OCI-LY7 (cell line): Measurements from ENCODE around the gene TM4SF4. TPM values are rescaled to one million over a fixed set of nuclear protein-coding genes. Genes with fewer than 3 reads are reported as not detected.

Experiments used
- BruUV-seq: library from RNA; stranded (reverse); fragments of 400-500 nt; replicated peaks from 2 replicates; lab custom pipeline; 2021; lab: Mats Ljungman, UMichigan
- CTCF ChIA-PET: fragments of 300-600 bp; sonication (Branson Sonifier 250); formaldehyde crosslinking; loops from one replicate; lab custom pipeline; 2022; ENCODE audit warnings: antibody characterized with exemption; ENCODE audit not compliant: unreplicated experiment; lab: Charles Lee
- POLR2A ChIA-PET: fragments of 300-600 bp; sonication (Branson Sonifier 250); formaldehyde crosslinking; loops from one replicate; lab custom pipeline; 2022; ENCODE audit warnings: antibody characterized with exemption; lab: Charles Lee
- DNase-seq: peaks from one replicate; pipeline ENCODE4 v3.0.0-alpha.2; 2015; ENCODE audit warnings: low spot score
- H2AFZ ChIP-seq: fragments of 200-600 bp; sonication (generic), shearing (Covaris generic); 2 replicates; pipeline ENCODE4 v1.6.1; 2014; ENCODE audit warnings: mild to moderate bottlenecking, antibody characterized with exemption, low read length, moderate library complexity
- H3K27ac ChIP-seq: fragments of 200-600 bp; sonication (generic); 2 replicates; pipeline ENCODE4 v1.5.1; 2014; ENCODE audit warnings: mixed run types, low read depth, mild to moderate bottlenecking, moderate library complexity, low read length, inconsistent platforms; ENCODE audit not compliant: poor library complexity, severe bottlenecking
- H3K36me3 ChIP-seq: fragments of 200-600 bp; sonication (generic); 2 replicates; pipeline ENCODE4 v1.6.1; 2014; ENCODE audit warnings: mild to moderate bottlenecking, antibody characterized with exemption, low read length, moderate library complexity, mixed read lengths; ENCODE audit not compliant: insufficient read depth
- H3K4me1 ChIP-seq: fragments of 200-600 bp; sonication (generic); 2 replicates; pipeline ENCODE4 v1.5.1; 2014; ENCODE audit warnings: mild to moderate bottlenecking, low read length; ENCODE audit not compliant: insufficient read depth, poor library complexity, severe bottlenecking
- H3K4me2 ChIP-seq: fragments of 200-600 bp; sonication (generic); 2 replicates; pipeline ENCODE4 v1.6.1; 2014; ENCODE audit warnings: mild to moderate bottlenecking, low read length
- H3K4me3 ChIP-seq: fragments of 200-600 bp; sonication (generic); 2 replicates; pipeline ENCODE4 v1.5.1; 2014; ENCODE audit warnings: mild to moderate bottlenecking, low read depth, low read length; ENCODE audit not compliant: poor library complexity, severe bottlenecking
- H3K79me2 ChIP-seq: fragments of 200-600 bp; sonication (generic); 2 replicates; pipeline ENCODE4 v1.6.1; 2016; ENCODE audit warnings: low read depth, mild to moderate bottlenecking, low read length, moderate library complexity, mixed read lengths; ENCODE audit not compliant: insufficient read depth
- H3K9me2 ChIP-seq: fragments of 200-600 bp; sonication (generic); 2 replicates; pipeline ENCODE4 v1.6.1; 2016; ENCODE audit warnings: mild to moderate bottlenecking, low read length, mixed read lengths; ENCODE audit not compliant: insufficient read depth
- H3K9me3 ChIP-seq: fragments of 200-600 bp; sonication (generic); 2 replicates; pipeline ENCODE4 v1.6.1; 2014; ENCODE audit warnings: mild to moderate bottlenecking, mixed run types, low read length, mixed read lengths
- H4K20me1 ChIP-seq: fragments of 200-600 bp; sonication (generic); 2 replicates; pipeline ENCODE4 v1.6.1; 2014; ENCODE audit warnings: mild to moderate bottlenecking, antibody characterized with exemption, low read length, moderate library complexity, mixed read lengths; ENCODE audit not compliant: insufficient read depth
- EZH2phosphoT487 ChIP-seq: fragments of 200-600 bp; sonication (generic); IDR thresholded peaks from 2 replicates; pipeline ENCODE4 v1.6.1; 2018; ENCODE audit warnings: low read depth, borderline replicate concordance, mild to moderate bottlenecking, mixed run types, antibody characterized with exemption, low read length, moderate library complexity, mixed read lengths
- intact Hi-C: fragments of 100-400 bp; cut with micrococcal nuclease; formaldehyde crosslinking; loops from one replicate; pipeline ENCODE4 v1.10.0; 2022; ENCODE audit not compliant: unreplicated experiment
- total RNA-seq, 2 experiments: library from RNA; depleted of rRNA in 1 of 2; stranded (reverse); fragments of >200 nt in 1 of 2; shearing (Covaris generic) in 1 of 2; gene quantifications; 2 replicates each; pipeline ENCODE4 v1.2.3, GENCODE V29; 2014 to 2022
- TF ChIP-seq, protein P1 (sequence below): fragments of 200-600 bp; sonication (generic); conservative IDR thresholded peaks from 2 replicates; pipeline ENCODE4 v1.5.1; 2014; ENCODE audit warnings: mild to moderate bottlenecking, antibody characterized with exemption, low read length, moderate library complexity, mixed read lengths

TM4SF4 gene
- total RNA-seq, 2 experiments from 2014 or later: not detected

DNA sequence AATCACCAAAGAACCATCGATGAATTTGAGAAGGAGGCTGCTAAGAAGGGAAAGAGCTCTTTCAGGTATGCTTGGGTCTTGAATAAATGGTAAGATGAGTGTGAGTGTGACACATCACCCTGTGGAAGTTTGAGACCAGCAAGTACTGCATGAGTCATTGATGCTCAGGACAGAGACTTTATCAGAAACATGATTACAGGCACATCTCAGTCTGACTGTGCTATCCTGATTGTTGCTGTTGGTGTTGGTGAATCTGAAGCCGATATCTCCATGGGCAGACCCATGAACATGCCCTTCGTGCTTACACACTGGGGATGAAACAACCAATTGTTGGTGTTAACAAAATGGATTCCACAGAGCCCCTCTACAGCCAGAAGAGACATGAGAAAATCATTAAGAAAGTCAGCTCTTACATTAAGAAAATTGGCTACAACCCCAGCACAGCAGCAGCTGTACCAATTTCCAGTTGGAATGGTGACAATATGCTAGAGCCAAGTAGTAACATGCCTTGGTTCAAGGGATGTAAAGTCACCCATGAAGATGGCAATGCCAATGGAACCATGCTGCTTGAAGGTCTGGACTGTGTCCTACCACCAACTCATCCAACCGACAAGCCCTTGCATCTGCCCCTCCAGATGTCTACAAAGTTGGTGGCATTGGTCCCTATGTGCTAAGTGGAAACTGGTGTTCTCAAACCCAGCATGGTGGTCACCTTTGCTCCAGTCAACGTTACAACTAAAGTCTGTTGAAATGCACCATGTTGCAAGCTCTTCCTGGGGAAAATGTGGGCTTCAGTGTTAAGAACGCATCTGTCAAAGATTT lies 20.5 kb downstream of the TM4SF4 start:
- H3K9me2 ChIP-seq: no peaks in the 10 kb centered on the region
- H3K27ac ChIP-seq: no peak overlapping the region
- no peaks in the 10 kb centered on the region for H4K20me1 ChIP-seq
- CTCF ChIA-PET: interaction anchor here (0.6 kb wide), 1 partner anchor 161 kb away, joined by 4 read pairs; no protein-coding TSS in a partner anchor
- H3K4me2 ChIP-seq: no peak overlapping the region
- no peak overlapping the region for H3K4me3 ChIP-seq
- intact Hi-C loops: no loop called here
- TF ChIP-seq, protein P1, sequence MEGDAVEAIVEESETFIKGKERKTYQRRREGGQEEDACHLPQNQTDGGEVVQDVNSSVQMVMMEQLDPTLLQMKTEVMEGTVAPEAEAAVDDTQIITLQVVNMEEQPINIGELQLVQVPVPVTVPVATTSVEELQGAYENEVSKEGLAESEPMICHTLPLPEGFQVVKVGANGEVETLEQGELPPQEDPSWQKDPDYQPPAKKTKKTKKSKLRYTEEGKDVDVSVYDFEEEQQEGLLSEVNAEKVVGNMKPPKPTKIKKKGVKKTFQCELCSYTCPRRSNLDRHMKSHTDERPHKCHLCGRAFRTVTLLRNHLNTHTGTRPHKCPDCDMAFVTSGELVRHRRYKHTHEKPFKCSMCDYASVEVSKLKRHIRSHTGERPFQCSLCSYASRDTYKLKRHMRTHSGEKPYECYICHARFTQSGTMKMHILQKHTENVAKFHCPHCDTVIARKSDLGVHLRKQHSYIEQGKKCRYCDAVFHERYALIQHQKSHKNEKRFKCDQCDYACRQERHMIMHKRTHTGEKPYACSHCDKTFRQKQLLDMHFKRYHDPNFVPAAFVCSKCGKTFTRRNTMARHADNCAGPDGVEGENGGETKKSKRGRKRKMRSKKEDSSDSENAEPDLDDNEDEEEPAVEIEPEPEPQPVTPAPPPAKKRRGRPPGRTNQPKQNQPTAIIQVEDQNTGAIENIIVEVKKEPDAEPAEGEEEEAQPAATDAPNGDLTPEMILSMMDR: no peak
- no peaks in the 10 kb centered on the region for H3K79me2 ChIP-seq
- no peaks in the 10 kb centered on the region for H3K9me3 ChIP-seq
- no TSS peak for BruUV-seq
- no peak for DNase-seq
- H2AFZ ChIP-seq: no peak overlapping the region
- no peaks in the 10 kb centered on the region for H3K36me3 ChIP-seq
- POLR2A ChIA-PET: interaction anchor here (1.1 kb wide), 1 partner anchor 25 kb away, joined by 3 read pairs; no protein-coding TSS in a partner anchor
- H3K4me1 ChIP-seq: no peaks in the 10 kb centered on the region

DNA sequence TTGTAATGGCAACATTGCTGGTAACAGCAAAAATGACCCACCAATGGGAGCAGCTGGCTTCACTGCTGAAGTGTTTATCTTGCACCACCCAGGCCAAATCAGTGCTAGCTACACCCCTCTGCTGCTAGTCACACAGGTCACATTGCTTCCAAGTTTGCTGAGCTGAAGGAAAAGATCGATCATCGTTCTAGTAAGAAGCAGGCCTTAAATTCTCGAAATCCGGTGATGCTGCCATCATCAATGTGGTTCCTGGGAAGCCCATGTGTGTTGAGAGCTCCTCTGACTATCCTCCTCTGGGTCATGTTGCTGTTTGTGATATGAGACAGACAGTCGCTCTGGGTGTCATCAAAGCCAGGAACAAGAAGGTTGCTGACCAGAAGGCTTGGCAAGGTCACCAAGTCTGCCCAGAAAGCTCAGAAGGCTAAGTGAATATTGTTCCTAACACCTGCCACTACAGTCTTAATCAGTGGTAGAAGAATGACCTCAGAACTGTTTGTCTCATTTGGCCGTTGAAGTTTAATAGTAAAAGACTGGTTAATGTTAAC lies 21.2 kb downstream of the TM4SF4 start:
- Histone ChIP-seq H3K4me2 (no peak overlapping the region), H3K27ac (no peak overlapping the region), H3K36me3 (no peaks in the 10 kb centered on the region), H3K4me1 (no peaks in the 10 kb centered on the region), H2AFZ (no peak overlapping the region), H3K9me3 (no peaks in the 10 kb centered on the region), H3K79me2 (no peaks in the 10 kb centered on the region), H4K20me1 (no peaks in the 10 kb centered on the region), H3K9me2 (no peaks in the 10 kb centered on the region), H3K4me3 (no peak overlapping the region)
- no TSS peak for BruUV-seq
- no peak for TF ChIP-seq EZH2phosphoT487
- TF ChIP-seq, protein P1: no peak
- POLR2A ChIA-PET: interaction anchor here (1.1 kb wide), 1 partner anchor 25 kb away, joined by 3 read pairs; no protein-coding TSS in a partner anchor
- DNase-seq: no peak
- intact Hi-C loops: no loop called here
- CTCF ChIA-PET: no interaction called here

DNA sequence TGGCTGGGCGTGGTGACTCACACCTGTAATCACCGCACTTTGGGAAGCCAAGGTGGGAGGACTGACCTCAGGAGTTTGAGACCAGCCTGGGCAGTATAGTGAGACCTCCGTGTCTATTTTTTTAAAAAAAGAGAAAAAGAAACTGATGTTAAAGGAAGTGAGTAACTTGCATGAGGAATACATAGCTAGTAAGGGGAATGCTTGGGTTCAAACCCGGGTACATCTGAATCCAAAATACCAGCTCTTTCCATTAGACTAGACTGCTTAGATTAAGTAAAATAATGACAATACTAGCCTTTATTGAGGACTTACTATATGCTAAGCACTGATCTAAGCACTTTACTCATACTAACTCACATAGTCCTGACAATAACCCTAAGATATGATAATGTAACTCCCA lies 22.4 kb downstream of the TM4SF4 start:
- Histone ChIP-seq H3K79me2 (no peaks in the 10 kb centered on the region), H3K36me3 (no peaks in the 10 kb centered on the region), H3K27ac (no peak overlapping the region), H4K20me1 (no peaks in the 10 kb centered on the region), H3K4me1 (no peaks in the 10 kb centered on the region), H2AFZ (no peak overlapping the region), H3K9me2 (no peaks in the 10 kb centered on the region), H3K4me2 (no peak overlapping the region), H3K9me3 (no peaks in the 10 kb centered on the region), H3K4me3 (no peak overlapping the region)
- intact Hi-C loops: no loop called here
- BruUV-seq: no TSS peak
- no peak for DNase-seq
- ChIA-PET POLR2A (no interaction called here), CTCF (no interaction called here)
- TF ChIP-seq, protein P1: no peak
